Measurements from ENCODE around the gene RIMS1.

DNA sequence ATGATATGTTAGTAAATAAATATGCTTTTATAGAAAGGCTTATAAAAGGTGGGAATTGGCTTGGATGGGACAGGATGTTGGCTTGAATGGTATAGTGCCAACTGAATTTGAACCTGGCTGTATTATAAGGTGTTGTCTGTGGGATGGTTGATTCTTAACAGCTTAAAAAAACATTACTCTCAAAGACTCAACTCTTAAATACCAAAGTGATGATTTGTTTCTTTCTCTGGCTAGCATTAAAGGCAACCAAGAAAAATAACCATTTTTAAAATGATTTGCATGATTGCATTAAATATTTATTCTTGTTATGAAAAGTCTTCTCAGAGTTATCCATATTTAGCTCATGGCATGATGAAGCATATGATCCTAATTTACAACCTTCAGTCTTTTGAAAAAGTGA, 216.2 kb downstream of the RIMS1 start:
- TF ChIP-seq CTCF (IDR thresholded peaks at IDR 0.05; ENCODE audit: low read length) (no peak), EZH2 (optimal IDR thresholded peaks at IDR 0.05; ENCODE audit: low read depth, low read length) (no peak), EZH2phosphoT487 (IDR thresholded peaks at IDR 0.05; ENCODE audit: low read length) (no peak)
